NK-92 (cell line): Measurements from ENCODE around the gene EXOC3.
"Not testable (repeated sequence)": the region's sequence is repeated elsewhere in the genome, so short reads cannot be mapped to it uniquely, and the experiment has no call there.

Experiments used
- DNase-seq: peaks from one replicate; lab custom pipeline; 2025; ENCODE audit not compliant: unreplicated experiment; lab: John Stamatoyannopoulos, UW

Gene EXOC3

DNA sequence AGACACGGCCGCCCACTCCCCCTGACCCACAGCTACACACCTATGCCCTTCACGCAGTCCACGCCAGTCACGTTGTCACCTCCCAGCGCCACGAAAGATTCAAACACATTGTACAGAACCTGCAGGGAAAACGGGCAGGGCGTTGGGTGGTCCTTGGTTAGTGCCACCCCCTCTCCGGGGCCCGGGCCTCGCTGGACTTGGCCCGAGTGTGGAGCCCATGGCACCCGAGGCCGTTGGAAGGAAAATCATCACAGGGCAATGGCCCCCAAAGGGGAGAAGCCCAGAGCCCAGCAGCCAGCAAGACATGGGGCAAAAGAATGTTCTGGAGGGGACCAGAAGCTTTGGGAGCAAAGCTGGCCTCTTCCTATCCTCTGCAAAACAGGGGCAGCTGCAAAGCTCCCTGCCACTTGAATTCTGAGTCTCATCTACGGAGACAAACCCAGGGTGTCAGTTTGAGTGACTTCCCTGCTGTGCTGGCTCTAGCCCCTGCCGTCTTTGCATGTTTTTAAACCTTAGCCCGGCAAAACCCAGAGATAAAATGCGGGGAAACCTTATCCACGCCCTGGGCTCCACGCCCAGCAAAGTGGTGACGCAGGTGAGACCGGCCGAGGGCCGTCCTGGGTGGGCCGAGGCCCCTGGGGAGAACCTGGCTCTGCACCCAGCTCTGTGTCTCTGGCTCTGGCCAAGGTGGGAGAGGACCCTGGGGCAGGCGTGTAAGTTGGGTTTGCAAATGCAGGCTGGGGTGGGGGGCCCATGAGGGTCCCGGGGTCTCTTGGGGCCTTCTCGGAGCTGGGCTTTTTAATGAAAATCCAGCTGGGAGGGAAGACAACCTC, 42.4 kb downstream of the EXOC3 start:
- no peak for DNase-seq

- no peak for DNase-seq
Measured at GRCh38 chr5:485946-486491, 43.0 kb downstream of the EXOC3 start.

GRCh38 chr5:486597-486996, 43.6 kb downstream of the EXOC3 start:
- not testable (repeated sequence) for DNase-seq

DNA sequence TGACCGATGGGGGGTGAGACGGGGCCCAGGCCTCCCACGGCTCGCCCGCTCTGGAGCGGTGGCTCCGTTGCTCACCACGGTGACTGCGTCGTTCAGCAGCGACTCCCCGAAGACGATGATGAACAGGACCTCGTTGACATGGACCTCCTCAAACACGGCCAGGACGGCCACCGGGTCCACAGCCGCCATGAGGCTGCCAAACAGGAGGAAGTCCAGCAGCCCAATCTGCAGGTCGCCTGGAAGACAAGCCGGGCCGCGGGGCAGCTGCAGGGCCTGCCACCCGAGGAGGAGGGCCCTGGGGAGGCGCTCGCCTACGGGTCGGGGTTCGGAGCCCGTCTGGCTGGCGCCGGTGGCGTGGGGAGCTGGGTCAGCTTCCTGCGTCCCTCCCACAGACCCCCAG, 45.3 kb downstream of the EXOC3 start:
- DNase-seq, result no peak

DNA sequence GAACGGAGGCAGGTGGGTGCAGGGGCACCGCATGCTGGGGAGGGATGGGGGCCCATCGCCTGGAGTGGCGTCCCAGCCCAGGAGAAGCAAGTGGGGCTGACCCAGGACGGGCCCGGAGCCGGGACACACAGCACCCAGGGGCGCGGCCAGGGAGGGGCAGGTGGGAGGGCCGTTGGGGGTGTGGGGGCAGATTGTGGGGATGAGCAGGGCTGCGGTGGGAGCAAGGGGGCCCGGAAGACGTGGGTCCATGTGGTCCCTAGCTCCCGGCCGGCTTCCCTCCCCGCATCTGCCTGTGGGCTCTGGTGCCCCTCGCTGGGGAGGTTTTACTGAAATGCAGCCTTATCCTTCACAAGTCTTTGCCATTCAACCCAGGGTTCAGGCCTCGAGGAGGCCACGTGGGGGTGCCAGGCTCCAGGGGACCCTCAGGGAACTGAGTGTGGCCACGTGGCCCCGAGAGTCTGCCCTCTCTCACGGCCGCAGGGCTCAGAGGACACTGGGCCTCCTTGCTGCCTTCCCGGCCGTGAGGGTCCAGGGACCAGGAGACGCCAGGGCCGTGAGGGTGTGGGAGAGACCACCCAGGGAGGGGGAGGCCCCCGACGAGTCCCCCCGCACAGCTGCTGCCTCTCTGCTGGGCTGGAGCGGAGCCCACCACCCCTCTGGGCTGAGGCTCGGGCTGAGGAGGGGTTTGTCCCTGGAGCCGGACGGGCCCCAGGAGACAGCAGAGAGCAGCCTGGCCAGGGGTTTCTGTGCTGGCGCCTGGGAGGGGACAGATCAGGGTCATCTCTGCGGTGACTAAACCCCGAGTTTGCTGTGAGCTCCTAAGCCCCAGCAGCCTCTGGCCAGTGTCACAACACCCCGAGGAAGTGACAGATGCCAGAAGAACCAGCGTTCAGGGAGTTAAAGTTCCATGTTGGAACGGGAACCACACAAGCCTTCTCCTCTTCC, 46.0 kb downstream of the EXOC3 start:
- no peak for DNase-seq

DNA sequence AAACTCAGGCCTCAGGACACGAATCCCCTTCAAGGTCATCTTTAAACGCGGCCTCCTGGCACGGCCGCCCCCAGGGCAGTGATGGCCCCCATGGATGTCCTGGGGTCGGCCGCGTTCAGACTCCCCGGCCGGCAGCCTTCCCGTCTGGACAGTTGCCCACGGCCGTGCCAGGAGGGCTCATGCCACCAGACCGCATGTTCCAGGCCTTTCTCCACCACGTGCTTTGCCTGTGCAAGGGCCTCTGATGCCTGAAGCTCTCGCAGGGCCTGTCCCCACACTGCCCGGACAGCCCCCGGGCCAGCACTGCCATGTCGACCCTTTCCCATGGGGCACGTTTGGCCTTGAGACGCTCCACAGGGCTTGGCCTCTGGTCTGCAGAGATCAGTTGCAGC, 46.7 kb downstream of the EXOC3 start:
- DNase-seq, result no peak

GRCh38 chr5:490116-491106, 47.4 kb downstream of the EXOC3 start:
- DNase-seq, result no peak

GRCh38 chr5:491119-491855, 48.3 kb downstream of the EXOC3 start:
- DNase-seq, result no peak

- no peak for DNase-seq
Measured at GRCh38 chr5:491856-492155, 48.8 kb downstream of the EXOC3 start.

DNA sequence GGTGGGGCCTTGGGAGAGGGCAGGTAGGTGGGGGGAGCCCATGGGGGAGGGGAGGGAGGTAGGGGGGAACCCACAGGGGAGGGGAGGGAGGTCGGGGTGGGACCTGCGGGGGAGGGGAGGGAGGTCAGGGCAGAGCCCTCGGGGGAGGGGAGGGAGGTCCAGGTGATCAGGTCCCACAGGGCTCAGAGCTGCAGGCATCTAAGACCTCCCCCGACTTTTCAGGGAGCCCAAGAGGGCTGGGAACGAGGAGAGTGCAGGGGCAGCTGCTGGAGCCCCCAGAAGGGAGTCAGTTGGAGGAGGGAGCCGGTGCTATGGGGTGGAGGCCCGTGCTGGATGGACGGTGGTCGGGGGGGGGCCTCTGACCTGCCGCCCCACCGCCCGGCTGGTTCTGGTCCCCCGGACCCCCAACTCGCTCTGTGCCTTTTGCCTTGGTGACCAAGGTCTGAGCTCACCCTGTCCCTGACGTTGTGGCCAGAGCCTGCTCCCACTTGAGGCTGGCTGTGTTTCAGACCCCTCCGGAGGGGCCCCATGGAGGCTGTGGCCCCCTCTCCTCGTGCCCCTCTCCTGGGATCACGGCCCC, 49.4 kb downstream of the EXOC3 start:
- no peak for DNase-seq

GRCh38 chr5:493119-493701, 50.2 kb downstream of the EXOC3 start:
- DNase-seq, result no peak

DNA sequence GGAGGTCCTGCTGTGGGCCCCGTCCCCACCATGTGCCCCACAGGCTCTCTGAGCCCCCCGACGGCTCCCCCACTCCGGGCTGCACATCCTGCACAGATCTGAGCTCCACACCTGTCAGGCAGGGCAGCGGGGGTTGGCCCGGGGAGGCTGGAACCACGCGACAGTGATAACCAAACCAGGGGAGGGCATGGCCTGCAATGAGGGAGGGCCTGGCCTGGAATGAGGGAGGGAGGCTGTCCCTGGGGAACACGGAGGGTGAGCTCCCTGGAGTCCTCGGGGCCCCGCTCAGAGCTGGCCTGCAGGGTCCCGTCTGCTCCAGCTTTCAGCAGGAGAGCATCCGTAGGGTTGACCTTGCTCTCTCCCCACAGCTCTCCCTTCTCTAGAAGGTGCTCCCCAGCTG, 50.8 kb downstream of the EXOC3 start:
- no peak for DNase-seq

DNA sequence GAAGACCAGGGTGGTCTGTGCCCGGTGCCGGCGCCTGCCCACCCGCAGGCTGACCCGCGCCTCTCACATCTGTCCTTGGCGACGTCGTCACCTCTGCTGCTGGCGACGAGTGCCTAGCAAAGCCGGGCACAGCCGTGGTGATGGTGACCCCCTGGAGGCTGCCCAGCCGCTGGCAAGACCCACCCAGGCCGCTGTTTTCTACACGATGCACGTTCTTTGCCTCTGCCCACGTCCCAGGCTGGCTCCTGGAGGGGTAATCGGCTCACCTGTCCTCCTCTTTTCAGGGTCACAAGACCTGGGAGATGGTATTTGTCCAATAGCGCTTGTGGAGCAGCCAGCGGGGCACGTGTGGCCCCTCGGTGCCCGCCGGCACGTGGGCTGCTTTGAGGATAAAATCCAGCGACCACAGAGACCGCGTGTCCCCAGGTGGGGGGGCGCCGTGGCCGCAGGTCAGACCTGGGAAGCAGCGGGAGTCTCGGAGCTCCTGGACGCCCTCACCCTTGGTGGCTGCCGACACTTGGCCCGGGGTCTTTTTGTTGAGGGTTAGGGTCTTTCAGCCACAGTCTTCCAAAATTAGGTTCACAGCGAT, 51.8 kb downstream of the EXOC3 start:
- DNase-seq, result no peak

DNA sequence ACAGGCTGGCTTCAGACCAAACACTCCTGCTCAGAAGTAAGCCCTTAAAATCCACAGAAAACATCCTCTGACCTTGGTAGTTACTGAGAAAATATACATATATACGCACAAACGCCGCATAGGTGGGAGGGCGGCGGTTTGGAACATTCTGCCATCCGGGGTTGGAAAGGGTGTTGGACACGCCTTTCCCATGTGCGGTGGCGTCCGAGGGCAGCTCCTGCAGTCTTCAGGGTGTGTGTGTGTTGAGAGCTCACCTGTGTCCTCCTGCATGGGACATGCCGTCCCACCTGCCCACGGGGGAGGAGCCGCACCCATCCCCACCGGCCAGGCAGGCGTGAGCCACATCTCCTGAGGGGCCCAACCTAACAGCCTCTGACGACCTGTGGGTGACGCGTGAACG, 53.1 kb downstream of the EXOC3 start:
- no peak for DNase-seq

DNA sequence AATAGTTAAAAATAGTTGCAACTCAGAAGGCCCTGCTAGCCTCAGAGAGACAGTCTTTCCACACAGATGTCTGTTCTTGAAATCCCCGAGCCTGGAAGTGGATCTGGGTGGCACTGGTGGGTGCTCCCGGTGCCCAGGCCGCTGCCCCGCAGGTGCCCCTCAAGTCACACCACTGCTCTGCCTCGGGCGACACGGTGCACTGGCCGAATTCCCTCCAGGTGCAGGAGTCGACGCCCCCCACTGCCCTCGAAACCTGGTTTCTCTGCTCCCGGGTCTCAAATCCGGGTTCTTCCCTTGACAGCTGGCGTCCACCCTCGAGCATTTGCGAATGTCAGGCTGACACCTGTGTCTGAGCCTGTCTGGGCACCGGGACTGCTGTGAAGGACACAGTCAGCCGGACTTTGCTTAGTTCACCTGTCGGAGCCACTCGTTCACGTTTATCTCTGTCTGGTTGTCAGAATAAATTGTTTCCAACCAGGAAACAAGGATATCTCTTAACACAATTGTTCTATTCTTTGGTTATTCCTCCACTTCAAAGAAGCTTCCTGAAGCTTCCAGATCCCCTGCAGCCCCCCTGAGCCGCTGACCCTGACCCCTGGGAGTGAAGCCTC, 54.2 kb downstream of the EXOC3 start:
- DNase-seq, result no peak

GRCh38 chr5:497871-498509, 55.0 kb downstream of the EXOC3 start:
- no peak for DNase-seq

DNA sequence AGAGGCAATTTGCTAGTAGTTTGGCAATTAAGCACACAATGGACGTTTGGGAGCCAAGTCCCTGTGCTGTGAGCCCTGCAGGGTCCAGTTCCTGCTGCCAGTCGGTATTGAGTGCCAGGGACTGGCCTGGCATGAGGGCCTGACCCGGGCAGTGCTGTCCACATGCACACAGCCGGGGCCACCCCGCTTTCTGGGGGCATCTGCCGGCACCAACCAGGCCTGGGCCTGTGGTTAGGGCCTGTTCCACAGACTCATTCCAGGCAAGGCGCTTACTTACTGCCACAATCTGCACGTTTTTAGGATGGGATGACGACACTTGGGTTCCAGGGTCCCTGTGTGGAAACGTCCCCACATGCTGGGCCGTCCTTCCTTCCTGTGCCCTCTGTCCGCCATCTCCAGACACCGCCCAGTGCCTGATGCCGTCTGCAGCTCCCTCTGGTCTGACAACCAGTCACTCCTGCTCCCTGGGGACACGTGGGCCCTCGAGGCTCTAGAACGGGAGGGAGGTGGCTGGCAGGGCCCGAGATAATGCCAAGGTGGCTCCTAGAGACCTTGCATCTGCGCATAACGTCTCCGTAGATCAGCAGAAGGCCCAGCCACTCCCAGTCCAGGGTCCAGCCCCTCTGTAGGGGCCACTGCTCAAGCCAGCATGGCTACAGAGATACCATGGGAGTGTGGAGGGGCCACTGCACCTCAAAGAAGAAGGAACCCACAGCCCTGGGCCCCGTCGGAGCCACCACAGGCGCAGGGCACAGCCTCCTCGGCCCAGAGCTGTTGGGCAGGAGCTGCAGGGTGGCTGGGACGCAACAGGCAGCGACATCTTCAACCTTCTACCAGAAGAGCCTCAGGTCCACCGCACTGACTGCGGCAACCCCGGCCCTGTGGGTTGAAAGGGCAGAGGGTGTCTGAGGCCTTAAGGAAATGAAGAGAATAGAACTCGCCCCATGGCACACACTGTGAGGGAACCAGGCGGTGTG, 56.5 kb downstream of the EXOC3 start:
- no peak for DNase-seq
